DLD1 (cell line): Measurements from ENCODE around the gene TRIP11.

ENCODE experiments used
- in situ Hi-C: cut with HindIII; loops from 2 replicates; pipeline ENCODE4 v1.10.0; 2017; ENCODE audit warnings: low sequenced_read_pairs

TRIP11 gene

DNA sequence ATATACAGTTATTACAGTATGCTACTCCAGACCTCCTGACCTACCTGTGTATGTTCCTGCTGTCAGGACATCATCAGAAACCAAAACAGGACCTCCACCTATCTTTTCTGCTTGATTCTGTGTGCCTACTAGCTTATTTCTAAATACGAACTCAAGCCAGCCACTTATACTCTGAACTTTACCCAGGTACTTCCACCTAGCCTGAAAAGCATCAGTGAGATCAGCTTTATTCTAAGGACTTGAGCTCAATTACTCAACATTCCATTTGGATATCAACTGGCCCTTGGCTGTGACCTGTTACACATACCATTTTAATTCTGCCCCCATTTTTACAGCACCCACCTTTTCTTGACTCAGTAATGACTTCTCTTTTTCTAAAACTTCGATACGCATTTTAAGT, 29.2 kb downstream of the TRIP11 start:
- in situ Hi-C loops, result no loop called here

DNA sequence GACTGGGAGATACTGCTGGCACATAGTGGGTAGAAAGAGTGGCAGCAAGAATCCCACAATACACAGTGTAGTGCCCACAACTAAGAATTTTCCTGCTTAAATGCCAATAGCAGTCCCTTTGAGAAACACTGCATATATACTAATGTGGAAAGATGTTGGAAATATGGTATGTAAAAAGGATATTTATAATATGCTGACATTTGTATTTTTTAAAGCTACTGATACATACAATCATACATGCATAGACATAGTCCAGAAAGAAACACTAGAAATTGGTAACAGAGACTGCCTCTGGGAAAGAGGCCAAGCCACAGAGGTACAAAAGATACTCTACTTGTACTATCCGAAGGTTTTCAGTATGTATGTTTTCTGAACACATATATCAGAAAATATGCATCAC, 30.3 kb downstream of the TRIP11 start:
- in situ Hi-C loops, result no loop called here

GRCh38 chr14:92005019-92005418, 34.8 kb downstream of the TRIP11 start:
- in situ Hi-C loops, result no loop called here

- in situ Hi-C loops, result no loop called here
These were observed 35.8 kb downstream of the TRIP11 start for GRCh38 chr14:92004062-92004461.

DNA sequence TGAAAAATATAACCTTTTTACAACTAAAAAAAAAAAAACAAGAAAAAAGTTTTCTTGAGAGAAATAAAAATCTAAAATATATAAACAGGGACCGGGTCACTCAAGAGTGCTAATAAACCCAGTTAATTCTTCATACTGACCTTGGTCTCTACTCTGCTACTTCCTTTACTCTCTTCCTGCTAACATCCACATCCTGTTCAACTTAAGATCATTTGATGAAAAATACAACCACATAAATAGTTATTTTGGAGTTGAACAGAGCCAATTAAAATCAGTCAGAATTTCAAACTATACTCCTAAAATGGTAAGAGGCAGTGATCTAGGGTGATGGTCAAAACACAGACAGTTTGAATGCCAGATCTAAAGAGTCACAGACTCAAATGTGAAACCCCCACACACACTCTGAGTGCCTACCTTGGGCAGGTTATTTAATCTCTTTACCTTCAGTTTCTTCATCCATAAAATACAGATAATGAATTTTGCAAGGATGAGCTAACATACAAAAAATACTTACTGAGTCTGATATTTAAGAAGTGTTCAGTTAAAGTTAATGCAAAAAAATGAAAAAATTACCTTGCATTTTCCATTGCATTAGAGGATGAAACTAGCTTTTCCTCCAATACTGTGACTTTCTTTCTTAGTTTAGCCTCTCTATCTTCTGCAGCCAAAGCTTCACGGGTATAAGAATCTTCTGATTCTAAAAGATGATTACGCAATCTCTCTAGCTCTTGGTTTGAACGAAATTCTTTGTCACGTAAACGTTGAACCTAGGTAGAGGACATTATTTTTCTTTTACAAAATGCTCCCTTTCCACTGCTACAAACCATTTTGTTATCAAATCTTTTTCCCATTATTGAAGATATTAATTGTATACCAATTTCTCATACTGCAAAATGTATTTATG, 40.9 kb downstream of the TRIP11 start:
- in situ Hi-C loops, result no loop called here

GRCh38 chr14:91997492-91997891, 42.4 kb downstream of the TRIP11 start:
- in situ Hi-C loops, result no loop called here

DNA sequence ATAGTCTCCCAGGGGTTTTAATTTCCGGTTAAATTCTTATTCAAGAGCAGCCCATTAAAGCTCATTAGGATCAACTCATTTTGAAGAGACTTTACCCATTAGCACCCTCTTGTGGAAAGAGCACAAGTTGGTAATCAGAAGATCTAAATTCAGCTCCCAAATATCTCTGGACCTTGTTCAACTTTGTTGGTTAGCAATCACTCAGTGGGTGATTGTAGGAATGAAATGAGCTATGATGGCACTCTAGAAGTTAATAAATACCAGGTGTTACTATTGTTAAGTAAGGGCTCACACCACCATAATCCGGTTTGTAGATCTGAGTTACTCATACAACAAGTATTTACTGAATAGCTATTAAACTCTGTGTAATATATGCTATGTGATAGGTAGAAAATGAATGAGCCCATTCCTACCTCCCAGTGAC, 42.9 kb downstream of the TRIP11 start:
- in situ Hi-C loops, result no loop called here

DNA sequence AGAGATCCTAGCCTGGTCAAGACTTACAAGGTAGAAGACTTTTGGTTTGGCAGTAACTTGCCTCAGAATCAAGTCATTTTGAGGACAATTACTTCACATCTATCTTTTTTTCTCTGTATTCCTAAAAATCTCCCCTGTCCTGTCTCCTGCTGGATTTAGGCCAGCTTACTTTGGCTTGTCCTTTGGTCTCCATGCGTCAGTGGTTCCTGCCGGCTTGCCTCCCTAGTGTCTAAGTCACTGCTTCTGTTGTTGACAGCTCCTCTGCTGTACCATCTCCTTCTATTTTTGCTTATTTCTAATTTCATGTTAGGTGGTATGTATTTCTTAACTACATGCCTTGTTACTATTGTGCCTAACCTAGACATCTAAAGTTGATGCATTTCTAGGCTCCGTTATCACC, 52.7 kb downstream of the TRIP11 start:
- in situ Hi-C loops, result no loop called here

- in situ Hi-C loops, result no loop called here
These were observed 54.2 kb downstream of the TRIP11 start for GRCh38 chr14:91985521-91986255.

- in situ Hi-C loops, result no loop called here
These were observed 54.9 kb downstream of the TRIP11 start for GRCh38 chr14:91985008-91985407.

- in situ Hi-C loops, result no loop called here
These were observed 56.3 kb downstream of the TRIP11 start for GRCh38 chr14:91983588-91983987.

GRCh38 chr14:91980157-91980556, 59.7 kb downstream of the TRIP11 start:
- in situ Hi-C loops, result no loop called here

DNA sequence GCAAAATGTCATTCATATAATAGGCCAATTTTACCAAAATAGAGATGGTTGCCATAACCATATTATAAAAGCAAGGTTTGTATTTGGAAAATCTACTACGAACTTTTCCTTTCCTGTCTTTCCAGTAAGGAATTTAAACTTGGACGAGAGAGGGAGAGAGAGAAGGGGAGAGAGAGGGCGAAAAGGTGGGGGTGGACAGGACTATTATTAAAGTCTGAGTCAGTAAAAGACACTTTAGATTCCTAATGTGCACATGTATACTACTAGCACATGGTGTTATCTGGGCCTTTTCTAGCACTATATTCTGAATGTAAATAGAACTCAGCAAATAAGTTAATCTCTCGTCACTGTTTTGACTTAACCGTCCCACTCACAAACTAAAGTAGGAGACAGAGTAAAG, 62.0 kb downstream of the TRIP11 start:
- in situ Hi-C loops, result no loop called here

DNA sequence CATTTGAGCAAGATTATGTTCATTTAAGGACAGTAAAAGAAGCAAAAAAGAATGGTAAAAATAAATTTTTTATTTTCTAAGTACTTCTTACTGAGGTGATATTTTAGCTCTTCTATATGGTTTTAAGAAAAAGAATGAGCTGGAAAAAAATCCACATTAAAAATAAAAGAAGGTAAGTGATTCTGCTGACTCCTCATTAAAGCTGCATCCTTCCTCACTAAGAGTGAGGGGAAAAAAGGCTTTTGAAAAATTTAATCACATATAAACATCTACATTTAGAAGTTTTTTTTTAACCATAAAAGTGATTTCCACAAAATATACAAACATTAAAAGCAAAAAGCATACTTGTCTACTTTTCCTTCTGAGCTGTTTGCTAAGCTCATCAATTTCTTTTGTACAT, 64.1 kb downstream of the TRIP11 start:
- in situ Hi-C loops, result no loop called here

- in situ Hi-C loops, result no loop called here
These were observed 68.6 kb downstream of the TRIP11 start for GRCh38 chr14:91971188-91971778.

GRCh38 chr14:91968280-91968679, 71.6 kb downstream of the TRIP11 start:
- in situ Hi-C loops, result no loop called here

GRCh38 chr14:91964724-91965123, 75.1 kb downstream of the TRIP11 start:
- in situ Hi-C loops, result no loop called here

DNA sequence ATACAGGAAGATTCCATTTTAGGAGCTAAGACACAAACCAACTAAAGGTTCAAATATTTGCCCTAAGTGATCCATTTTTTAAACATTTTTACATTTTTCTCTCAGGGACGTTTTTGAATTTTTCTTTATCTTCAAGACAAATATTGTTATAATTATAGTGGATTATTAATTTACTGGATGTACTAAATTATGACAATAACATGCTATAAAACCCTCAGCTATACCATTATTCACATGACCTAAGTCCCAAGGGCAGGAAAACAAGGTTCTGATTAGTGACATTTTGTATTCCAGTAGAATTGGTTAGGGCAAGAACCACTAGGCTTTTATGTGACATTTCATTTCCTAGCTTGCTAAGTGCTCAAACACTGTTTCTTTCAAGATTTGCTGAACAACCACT, 75.8 kb downstream of the TRIP11 start:
- in situ Hi-C loops, result no loop called here

DNA sequence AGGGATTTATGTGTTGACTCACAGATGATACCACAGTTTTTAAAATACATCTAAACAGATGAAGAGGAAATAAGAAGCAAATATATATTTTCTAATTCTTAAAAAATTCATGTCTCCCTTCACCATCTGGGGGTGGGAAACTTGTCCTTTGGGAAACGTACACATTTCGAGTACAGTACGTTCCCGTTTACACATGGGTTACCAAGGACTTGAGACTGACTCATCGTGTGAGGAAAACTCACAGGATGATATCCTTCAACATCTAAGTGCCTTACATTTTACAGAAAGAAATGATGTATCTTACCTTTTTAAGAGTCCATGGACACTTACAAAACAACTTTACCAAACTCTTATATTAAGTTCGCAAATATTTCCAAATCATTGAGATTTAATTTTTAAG, 76.4 kb downstream of the TRIP11 start:
- in situ Hi-C loops, result no loop called here

- in situ Hi-C loops, result no loop called here
These were observed 78.3 kb downstream of the TRIP11 start for GRCh38 chr14:91961297-91962220.

- in situ Hi-C loops, result no loop called here
These were observed 82.0 kb downstream of the TRIP11 start for GRCh38 chr14:91957876-91958313.
